ENCODE results near the gene KAT2A.

The KAT2A gene

DNA sequence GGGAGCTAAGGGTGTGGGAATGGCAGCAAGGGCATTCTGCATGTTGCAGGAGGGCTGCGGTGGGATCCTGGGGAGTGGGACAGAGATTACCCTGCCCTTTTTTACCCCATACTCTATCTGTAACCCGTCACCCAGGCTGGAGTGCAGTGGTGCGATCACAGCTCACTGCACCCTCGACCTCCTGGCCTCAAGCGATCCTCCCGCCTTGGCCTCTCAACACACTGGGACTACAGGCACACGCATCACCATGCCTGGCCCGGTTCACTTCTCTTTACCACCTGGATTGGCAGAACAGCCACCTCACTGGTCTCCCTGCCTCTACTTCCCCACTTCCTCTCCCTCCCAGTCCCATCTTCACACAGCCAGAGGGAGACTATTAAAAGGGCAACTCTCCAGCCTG is 32.4 kb downstream of the KAT2A start:
- no peak for DNase-seq

DNA sequence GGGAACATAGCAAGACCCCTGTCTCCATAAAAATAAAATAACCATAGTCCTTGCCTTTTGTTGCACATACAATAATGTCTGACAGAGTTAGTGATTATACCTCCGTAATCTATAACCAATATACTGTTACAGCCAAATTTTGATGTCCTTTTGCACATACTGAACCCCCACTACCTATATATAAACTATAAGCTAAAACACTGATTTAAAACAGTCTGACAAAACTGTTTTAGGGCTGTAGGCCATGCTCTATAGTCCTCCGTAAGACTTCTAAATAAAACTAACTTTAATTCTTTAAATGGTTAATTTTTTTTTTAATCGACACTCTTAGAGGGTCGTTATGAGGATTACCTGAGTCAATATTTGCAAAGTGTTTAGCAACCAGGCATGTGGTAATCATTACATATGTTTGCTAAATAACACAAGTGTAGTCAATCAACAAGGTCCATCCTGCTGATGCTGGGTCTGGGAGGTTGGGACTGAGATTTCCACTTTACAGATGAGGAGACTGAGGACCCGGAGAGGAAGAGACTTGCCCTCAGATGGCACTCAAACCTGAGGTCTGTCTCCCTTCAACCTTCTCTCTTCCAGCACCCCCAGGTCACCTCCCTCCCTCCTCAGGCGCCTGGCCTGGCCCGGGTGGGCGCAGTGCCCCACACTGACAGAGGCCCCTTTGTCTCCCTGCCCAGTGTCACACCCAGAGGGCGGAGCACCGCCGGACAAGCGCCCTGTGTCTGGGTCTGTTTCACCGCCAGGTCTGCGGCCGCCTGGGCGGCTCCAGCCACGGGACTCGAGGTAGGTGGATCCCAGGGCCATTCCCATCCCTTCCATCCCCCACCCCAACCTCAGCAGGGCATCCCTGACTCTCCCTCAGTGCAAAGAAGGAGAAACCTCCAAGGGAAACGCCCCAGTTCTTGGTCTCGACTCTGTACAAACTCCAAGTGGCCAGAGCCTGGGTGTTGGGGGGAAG is 33.1 kb downstream of the KAT2A start:
- no peak for DNase-seq

GRCh38 chr17:42087042-42087701 is 34.0 kb downstream of the KAT2A start:
- no peak for DNase-seq

DNA sequence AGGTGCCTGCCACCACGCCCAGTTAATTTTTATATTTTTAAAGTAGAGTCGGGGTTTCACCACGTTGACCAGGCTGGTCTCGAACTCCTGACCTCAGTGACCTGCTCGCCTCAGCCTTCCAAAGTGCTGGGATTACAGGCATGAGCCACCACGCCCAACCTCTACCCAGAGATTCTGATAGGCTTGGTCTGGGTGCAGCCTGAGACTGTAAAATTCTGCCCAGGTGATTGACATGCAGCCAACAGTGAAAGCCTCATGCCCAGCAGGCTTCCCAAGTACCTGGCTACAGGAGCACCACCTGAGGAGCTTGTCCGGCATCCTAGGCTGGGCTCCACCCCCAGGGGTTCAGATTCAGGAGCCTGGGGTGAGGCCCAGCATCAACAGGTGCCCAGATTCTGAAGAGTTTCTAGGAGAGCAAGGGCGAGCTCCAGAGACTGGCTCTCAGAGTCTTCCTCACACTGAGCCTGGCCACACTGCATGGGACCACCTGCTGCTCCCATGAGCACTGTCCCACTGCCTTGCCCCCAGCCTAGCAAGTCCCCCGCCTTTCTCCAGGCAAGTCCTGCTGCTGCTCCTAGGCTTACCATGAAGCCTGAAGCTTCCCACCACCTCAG is 39.5 kb downstream of the KAT2A start:
- no peak for DNase-seq

GRCh38 chr17:42079541-42079940 is 41.6 kb downstream of the KAT2A start:
- no peak for DNase-seq

DNA sequence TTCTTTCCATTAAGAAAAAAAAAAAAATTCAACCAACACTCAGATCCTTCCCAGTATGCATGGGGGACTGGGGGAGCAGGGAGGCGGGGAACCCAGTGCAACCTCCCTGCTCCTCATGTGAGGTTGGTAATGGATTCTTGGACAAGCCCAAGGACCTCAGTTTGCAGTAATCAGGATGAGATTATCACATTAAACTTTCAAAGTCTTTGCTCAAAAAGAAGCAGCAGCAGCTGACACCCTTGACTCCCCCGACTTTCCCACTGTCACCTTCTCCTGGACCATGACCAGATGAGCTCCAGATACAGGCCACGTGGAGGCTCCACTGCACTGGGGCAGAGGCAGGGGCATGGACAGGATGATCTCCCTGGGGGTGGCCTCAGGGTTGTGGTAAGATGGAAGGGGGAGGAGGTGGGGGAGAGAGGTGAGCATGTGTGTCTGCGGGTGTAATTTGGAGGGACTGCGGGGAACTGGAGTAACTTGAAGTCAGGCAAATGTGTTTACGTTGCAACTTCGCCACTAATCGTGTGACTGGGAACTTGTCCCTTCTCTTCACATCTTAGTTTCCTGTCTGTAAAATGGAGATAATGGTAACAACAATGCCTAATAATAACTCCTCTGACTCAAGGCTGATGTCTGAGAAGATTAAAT is 42.6 kb downstream of the KAT2A start:
- no peak for DNase-seq

DNA sequence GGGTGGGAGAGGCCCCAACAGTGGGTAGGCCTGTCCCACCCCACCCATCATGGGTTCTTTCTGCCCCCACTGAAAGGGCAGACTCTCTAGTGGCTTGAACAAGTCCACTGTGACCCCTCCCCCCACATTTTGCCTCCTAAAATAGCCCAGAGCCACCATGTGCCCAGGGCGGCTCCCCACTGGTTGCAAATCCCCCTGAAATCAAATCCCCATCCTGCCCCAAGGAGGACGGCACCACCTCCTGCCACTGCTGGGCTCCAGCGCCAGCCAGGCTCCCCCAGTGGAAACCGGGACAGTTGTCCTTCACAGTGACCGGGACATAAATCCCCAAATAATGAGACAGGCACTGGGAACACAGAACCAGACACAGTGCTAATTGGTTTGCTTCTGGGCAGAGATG is 43.4 kb downstream of the KAT2A start:
- no peak for DNase-seq

DNA sequence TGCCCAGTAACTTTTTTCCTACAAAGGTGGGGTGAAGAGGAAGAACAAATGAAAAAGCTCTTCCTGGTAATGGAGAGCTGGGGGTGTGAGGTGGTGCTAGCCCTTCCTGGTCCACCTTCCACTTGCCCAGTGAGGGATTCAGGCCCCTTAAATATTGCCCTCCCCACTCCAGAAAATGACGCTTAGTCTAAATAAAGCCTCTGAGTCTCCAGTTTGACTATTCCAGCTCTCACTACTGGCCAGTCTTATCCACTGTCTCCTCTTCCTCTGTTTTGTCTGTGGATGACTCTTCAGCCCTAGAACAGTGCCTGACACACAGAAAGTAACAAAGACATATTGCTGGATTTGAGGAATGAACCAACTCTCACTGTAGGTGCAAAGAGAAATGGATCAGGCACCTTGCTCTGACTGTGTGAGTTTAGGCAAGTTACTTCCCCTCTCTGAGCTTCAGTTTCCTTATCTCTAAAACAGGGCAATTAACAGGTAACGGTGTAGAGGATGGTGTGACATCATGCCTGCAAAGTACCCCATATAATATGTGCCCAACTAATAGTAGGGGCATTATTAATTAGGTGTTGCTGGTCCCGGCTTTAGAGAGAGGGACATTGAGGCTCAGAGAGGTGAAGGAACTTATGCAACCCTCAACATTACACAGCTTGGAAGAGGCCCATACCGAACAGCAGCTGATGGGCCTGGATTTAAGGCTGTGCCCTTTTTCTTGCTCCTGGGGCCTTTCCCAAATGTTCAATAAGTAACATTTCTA is 44.2 kb downstream of the KAT2A start:
- no peak for DNase-seq

GRCh38 chr17:42075789-42076188 is 45.4 kb downstream of the KAT2A start:
- DNase-seq = no peak

- DNase-seq = no peak
Measured at GRCh38 chr17:42072323-42073187, 48.6 kb downstream of the KAT2A start.

GRCh38 chr17:42071810-42072209 is 49.4 kb downstream of the KAT2A start:
- no peak for DNase-seq

DNA sequence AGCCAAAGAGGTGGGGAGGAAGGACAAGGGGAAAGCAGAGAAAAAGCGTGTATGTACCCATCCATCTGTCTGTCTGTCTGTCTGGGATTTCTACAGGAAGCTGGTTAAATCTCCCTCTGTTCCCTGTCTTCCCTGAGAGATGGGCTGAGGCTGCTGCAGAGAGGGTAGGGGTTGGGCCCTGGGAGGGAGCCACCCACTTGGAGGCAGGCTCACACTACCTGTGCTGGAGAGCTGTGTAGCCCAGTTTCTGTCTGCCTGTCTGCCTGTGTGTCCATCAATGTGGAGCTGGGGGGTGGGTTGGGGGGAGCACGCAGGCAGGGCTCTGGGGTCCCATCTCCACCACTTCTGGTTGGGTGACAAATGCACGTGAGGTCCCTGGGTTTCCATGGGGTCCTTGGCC is 52.2 kb downstream of the KAT2A start:
- DNase-seq = no peak

GRCh38 chr17:42067371-42068091 is 53.6 kb downstream of the KAT2A start:
- peak; percentile 19 for DNase-seq

- DNase-seq = no peak
Measured at GRCh38 chr17:42065201-42065600, 56.0 kb downstream of the KAT2A start.

All from NCI-H1105 treated with DMSO at 0.1 percent for 48 hours (cell line).